ENCODE data around the gene NDUFAF4.

Gene NDUFAF4

DNA sequence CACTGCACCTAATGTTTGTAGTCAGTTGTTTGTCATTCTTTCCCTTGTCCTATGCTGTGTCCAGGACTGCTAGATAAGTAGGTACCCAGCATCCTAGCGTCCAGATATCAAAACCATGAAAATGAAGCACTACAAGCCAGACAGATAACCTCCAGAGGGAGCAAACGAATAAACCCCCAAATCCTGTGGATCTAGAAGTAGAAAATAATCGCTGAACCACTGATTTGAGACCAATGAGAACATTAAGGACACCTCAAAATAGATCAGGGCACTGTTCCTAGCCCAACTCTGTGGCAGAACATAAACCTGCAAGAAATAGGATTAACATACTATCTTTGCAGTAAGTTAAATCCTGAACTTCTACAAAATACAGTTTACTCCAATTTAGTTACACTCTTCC is 25.7 kb upstream of the NDUFAF4 start:
- TF ChIP-seq, protein P1, sequence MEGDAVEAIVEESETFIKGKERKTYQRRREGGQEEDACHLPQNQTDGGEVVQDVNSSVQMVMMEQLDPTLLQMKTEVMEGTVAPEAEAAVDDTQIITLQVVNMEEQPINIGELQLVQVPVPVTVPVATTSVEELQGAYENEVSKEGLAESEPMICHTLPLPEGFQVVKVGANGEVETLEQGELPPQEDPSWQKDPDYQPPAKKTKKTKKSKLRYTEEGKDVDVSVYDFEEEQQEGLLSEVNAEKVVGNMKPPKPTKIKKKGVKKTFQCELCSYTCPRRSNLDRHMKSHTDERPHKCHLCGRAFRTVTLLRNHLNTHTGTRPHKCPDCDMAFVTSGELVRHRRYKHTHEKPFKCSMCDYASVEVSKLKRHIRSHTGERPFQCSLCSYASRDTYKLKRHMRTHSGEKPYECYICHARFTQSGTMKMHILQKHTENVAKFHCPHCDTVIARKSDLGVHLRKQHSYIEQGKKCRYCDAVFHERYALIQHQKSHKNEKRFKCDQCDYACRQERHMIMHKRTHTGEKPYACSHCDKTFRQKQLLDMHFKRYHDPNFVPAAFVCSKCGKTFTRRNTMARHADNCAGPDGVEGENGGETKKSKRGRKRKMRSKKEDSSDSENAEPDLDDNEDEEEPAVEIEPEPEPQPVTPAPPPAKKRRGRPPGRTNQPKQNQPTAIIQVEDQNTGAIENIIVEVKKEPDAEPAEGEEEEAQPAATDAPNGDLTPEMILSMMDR (conservative IDR thresholded peaks at IDR 0.05; ENCODE audit: low read depth, low read length): no peak
- H3K4me3 ChIP-seq (ENCODE audit: low read length): no peak overlapping the region
- no peak for DNase-seq (ENCODE audit: low read depth)

DNA sequence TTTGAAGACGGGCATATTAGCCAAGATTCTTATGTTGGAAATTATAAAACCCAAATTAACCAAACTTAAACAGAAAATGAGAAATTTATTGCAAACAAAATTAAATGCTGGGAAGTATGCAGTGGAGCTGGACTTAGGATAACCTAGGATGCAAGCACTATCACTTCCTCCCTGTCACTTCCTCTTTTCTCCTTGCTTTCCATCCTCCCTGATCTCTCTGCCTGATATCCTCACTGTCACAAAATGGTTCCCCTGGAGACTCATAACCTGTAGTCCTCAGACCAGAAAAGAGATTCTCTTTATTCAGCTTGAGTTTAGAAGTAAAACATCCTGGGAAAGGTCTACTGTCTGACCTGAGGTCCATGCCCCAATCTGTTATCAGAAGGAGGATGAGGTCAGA is 19.4 kb upstream of the NDUFAF4 start:
- no peak for DNase-seq (ENCODE audit: low read depth)
- TF ChIP-seq, protein P1 (conservative IDR thresholded peaks at IDR 0.05; ENCODE audit: low read depth, low read length): no peak
- H3K4me3 ChIP-seq (ENCODE audit: low read length): no peak overlapping the region

DNA sequence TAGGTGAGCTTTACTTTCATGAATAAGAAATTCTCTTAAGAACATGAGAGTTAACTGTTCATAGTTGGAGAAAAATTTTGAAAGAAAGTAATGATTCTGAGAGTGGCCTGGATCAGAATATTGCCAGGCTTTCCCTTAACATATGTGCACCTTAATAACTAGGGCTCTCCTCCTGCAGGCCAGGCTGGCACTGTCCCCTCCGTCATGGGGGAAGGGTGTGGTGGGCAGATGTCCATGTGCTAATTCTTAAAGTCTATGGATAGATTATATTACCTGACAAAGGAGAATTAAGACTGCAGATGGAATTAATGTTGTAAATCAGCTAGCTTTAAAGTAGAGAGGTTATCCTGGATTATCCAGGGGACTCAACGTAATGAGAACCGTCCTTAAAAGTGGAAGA is 15.9 kb upstream of the NDUFAF4 start:
- DNase-seq (ENCODE audit: low read depth): no peak
- TF ChIP-seq, protein P1 (conservative IDR thresholded peaks at IDR 0.05; ENCODE audit: low read depth, low read length): no peak
- H3K4me3 ChIP-seq (ENCODE audit: low read length): no peak overlapping the region

DNA sequence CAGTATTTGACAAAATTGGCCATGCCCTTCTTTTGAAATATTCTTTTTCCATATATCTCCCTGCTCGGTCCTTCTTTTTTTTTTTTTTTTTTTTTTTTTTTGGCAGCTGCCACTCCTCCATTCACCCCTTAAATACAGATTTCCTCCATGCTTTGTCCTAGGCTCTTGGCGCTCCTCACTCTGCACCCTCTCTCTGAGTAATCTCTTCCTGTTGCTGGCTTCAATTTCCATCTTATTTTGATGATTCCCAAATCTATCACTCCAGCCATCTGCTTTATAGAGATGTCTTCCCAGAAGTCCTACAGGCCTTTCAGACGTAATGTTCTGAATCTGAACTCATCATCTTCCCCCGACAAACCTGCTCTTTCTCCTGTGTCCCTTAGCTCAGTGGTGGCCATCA is 14.1 kb upstream of the NDUFAF4 start:
- no peak overlapping the region for H3K4me3 ChIP-seq (ENCODE audit: low read length)
- no peak for DNase-seq (ENCODE audit: low read depth)
- TF ChIP-seq, protein P1 (conservative IDR thresholded peaks at IDR 0.05; ENCODE audit: low read depth, low read length): no peak

DNA sequence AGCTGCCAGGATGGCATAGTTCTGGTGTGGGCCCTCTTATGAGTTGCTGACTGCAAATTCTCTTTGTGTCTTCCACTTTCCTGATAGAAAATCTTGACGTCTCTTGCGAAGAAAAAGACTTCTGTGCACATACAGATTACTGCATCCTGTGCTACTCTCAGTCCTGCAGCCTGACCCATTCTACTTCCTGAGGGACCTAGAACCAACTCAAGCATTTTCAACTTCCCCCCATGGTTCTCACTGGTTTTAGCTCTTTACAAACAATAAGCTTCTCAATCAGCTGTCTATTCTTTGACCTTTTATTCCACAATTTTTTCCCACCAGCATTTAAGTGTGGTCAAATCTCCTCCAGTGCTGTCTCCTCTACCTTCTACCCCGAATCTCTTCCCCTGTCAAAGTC is 13.5 kb upstream of the NDUFAF4 start:
- DNase-seq (ENCODE audit: low read depth): no peak
- TF ChIP-seq, protein P1 (conservative IDR thresholded peaks at IDR 0.05; ENCODE audit: low read depth, low read length): no peak
- H3K4me3 ChIP-seq (ENCODE audit: low read length): no peak overlapping the region

DNA sequence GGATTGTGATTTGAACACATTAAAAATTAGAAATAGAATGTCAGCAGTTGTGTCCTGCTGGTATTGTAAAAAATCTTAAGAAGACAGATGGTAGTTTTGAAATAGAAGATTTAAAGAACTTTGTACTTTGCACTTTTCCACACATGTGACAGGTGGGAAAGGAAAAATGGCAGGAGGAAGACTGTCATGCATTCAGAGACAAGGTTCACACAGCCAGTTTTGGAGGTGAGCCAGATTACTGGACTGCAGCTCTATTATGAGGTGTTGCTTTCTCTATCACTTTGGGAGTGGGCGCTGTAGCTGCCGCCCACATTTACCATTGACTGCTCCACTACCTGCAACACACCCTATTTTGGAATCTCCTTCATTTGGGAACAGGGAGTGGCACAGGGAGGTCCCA is 12.1 kb upstream of the NDUFAF4 start:
- TF ChIP-seq, protein P1 (conservative IDR thresholded peaks at IDR 0.05; ENCODE audit: low read depth, low read length): no peak
- no peak for DNase-seq (ENCODE audit: low read depth)
- H3K4me3 ChIP-seq (ENCODE audit: low read length): no peak overlapping the region

DNA sequence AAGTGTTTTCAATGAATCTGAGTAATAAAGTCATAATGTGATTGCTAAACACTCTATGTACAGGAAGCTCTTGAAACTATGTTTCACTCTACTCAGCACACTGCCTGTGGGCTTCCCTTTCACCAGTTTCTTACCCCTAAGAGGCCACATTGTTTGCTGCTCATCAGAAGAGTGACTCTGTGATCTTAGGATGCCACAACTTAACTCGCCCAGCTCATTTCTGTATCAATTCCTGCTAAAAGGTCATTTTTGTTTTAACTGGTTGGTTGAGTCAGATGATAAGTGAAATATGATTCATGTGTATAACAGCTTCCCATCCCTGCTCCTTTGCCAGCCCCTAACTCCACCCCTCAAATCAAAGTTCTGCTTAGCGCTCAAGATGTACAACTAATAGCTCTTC is 9.8 kb upstream of the NDUFAF4 start:
- DNase-seq (ENCODE audit: low read depth): no peak
- no peak overlapping the region for H3K4me3 ChIP-seq (ENCODE audit: low read length)
- TF ChIP-seq, protein P1 (conservative IDR thresholded peaks at IDR 0.05; ENCODE audit: low read depth, low read length): no peak

Measured in retinal pigment epithelial cell (primary cell).